ENCODE results near the gene CEP89. TPM values are rescaled to one million over a fixed set of nuclear protein-coding genes. Genes with fewer than 3 reads are reported as not detected.

Gene CEP89
- 17.4 and 18.7 TPM in 2 replicates for total RNA-seq

DNA sequence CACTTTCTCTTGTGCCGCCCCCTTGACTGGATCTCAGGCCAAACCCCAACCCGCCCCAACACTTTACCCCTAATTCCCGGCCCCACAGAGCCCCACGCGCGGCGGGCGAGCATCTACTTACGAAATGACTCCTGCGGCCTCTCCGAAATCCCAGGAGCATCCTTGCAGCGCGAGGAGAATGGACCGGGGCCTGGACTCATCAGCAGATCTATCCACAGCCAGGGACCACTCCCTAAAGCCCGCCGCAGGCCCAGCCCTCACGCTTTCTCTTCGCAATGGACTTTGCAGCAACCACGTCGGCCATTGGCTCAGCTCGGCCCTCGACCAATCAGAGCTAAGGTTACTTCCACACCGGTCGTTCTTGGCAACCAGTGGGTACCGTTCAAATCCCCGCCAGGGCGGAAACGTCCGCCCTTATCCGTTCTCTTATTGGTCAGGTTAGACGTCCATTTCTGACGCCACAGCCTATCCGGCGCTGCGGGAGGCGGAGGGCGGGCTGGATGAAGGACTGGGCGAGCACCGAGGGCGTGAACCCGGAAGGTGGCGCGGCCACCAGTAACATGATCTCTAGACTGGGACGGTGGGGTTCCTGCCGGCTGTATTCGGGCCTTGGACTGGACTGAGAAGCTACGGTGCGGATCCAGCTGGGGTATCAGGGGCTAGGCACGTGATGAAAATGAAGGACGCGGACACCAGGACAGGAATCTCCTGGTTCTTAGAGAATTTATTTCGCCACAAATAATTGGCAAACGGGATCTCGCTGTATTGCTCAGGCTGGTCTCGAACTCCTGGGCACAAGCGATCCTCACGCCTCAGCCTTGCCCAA lies at the start of gene CEP89, which contains the start of gene FAAP24:
Gene CEP89, minus strand, starts transcription at position 244 of the 826 bp plus-strand sequence. Its CDS starts 84 bp downstream, at position 160.
Gene FAAP24, plus strand, starts transcription at position 528 of the 826 bp plus-strand sequence. CDS start 955 bp downstream, outside the sequence.

DNA sequence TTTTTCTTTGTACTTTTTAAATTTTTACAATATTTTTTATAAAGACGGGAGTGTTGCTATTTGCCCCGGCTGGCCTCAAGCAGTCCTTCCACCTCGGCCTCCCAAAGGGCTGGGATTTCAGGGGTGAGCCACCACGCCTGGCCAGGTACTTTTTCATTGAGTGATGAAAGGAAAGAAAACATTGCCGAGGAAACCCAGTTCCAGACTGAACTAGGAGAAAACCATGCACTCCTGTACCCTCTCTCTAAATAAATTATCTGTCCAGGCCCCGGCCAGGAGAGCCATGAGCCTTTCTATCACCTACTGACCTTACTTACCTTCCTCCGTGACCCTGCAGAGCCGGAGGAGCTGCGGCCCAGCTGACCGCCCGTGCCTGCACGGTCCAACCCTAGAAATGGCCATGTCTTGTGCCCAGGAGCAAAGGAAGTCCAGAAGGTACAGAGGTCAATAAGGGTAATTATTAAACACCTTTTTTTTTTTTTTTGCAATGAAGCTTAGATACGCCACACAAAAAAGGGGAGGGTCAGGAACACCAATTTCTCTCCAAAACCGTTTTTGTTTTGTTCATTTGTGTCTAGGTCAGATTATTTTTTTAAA lies 102.3 kb downstream of the CEP89 start, which contains the start of gene SLC7A9:
Gene SLC7A9, minus strand, starts transcription at position 399 of the 597 bp plus-strand sequence. CDS start 1,233 bp downstream, outside the sequence.

Small RNAs within 50 kb of the gene (small RNA-seq; reads per million reads assigned to genes)
- gene RN7SKP22, result not detected

Other genes starting within 250 kb of the CEP89 start
- gene SLC7A9, start 102.2 kb downstream of the CEP89 start, total RNA-seq, result 0.20 and 0.37 TPM in 2 replicates
- gene FAAP24, start 284 bp upstream of the CEP89 start, total RNA-seq, result 2.2 and 3.7 TPM in 2 replicates
- 0.73 and 2.7 TPM in 2 replicates for gene RHPN2, start 92.9 kb upstream of the CEP89 start, total RNA-seq
- 6.5 and 6.6 TPM in 2 replicates for gene GPATCH1, start 109.2 kb upstream of the CEP89 start, total RNA-seq
- gene WDR88, start 160.2 kb upstream of the CEP89 start, total RNA-seq, result not detected in 2 replicates
- 31.1 and 35.6 TPM in 2 replicates for gene LRP3, start 222.4 kb upstream of the CEP89 start, total RNA-seq